Neuronal stem cell (in vitro differentiated cells): ENCODE results near the gene APP.
"Not testable (repeated sequence)": the region's sequence is repeated elsewhere in the genome, so short reads cannot be mapped to it uniquely, and the experiment has no call there.

Experiments used
- DNase-seq: peaks from one replicate; pipeline ENCODE4 v3.0.0-alpha.2; 2013; ENCODE audit warnings: low spot score
- H2AFZ ChIP-seq: one replicate; pipeline ENCODE4 v1.6.1; 2013; ENCODE audit warnings: mild to moderate bottlenecking, low read length, inconsistent platforms
- H2AK5ac ChIP-seq: 2 replicates; pipeline ENCODE4 v1.6.1; 2013; ENCODE audit warnings: low read depth, mild to moderate bottlenecking, inconsistent platforms, low read length, moderate library complexity, mixed read lengths
- H2BK120ac ChIP-seq: 2 replicates; pipeline ENCODE4 v1.6.1; 2013; ENCODE audit warnings: low read depth, mild to moderate bottlenecking, inconsistent platforms, low read length, moderate library complexity, mixed read lengths
- H2BK12ac ChIP-seq: one replicate; pipeline ENCODE4 v1.6.1; 2013; ENCODE audit warnings: low read length, inconsistent platforms
- H2BK15ac ChIP-seq: 2 replicates; pipeline ENCODE4 v1.6.1; 2013; ENCODE audit warnings: mild to moderate bottlenecking, low read length, inconsistent platforms, mixed read lengths
- H2BK5ac ChIP-seq: one replicate; pipeline ENCODE4 v1.6.1; 2013; ENCODE audit warnings: inconsistent platforms, mild to moderate bottlenecking, low read length, moderate library complexity
- H3K14ac ChIP-seq: one replicate; pipeline ENCODE4 v1.6.1; 2013; ENCODE audit warnings: low read length, inconsistent platforms
- H3K18ac ChIP-seq: 2 replicates; pipeline ENCODE4 v1.6.1; 2013; ENCODE audit warnings: low read length, inconsistent platforms
- H3K23ac ChIP-seq: 2 replicates; pipeline ENCODE4 v1.6.1; 2013; ENCODE audit warnings: low read depth, mild to moderate bottlenecking, mixed read lengths, low read length, inconsistent platforms; ENCODE audit not compliant: poor library complexity
- H3K27ac ChIP-seq: replicated peaks from 3 replicates; pipeline ENCODE4 v1.5.1; 2013; ENCODE audit warnings: low read length, inconsistent platforms
- H3K27me3 ChIP-seq, 3 experiments: 2 replicates each; pipeline ENCODE4 v1.6.1; 2013; ENCODE audit warnings: low read length in 3 of 3, mild to moderate bottlenecking in 2 of 3, inconsistent platforms in 1 of 3, low read depth in 1 of 3, mixed read lengths in 1 of 3, moderate library complexity in 1 of 3; ENCODE audit not compliant: control insufficient read depth in 3 of 3, insufficient read depth in 3 of 3
- H3K36me3 ChIP-seq, 2 donors: replicated peaks in 1 of 2; 2 replicates each; pipeline ENCODE4 v1.6.1; 2013; ENCODE audit warnings: low read length in 2 of 2; ENCODE audit not compliant: control insufficient read depth in 2 of 2, insufficient read depth in 2 of 2
- H3K4ac ChIP-seq: 2 replicates; pipeline ENCODE4 v1.6.1; 2013; ENCODE audit warnings: inconsistent platforms, mild to moderate bottlenecking, low read length, moderate library complexity
- H3K4me1 ChIP-seq, 2 donors: 1 replicate in 1 of 2; 2 replicates in 1 of 2; pipeline ENCODE4 v1.6.1; 2013; ENCODE audit warnings: low read length in 2 of 2, low read depth in 1 of 2; ENCODE audit not compliant: control insufficient read depth in 2 of 2, insufficient read depth in 1 of 2
- H3K4me2 ChIP-seq: one replicate; pipeline ENCODE4 v1.6.1; 2013; ENCODE audit warnings: mild to moderate bottlenecking, low read length, inconsistent platforms; ENCODE audit not compliant: insufficient read depth, poor library complexity, severe bottlenecking
- H3K4me3 ChIP-seq, 2 donors: 2 replicates each; pipeline ENCODE4 v1.5.1; 2013; ENCODE audit warnings: low read length in 2 of 2, mild to moderate bottlenecking in 2 of 2, inconsistent platforms in 1 of 2, moderate library complexity in 1 of 2
- H3K79me1 ChIP-seq: one replicate; pipeline ENCODE4 v1.6.1; 2013; ENCODE audit warnings: low read depth, mild to moderate bottlenecking, inconsistent platforms, low read length, moderate library complexity
- H3K9ac ChIP-seq: one replicate; pipeline ENCODE4 v1.6.1; 2013; ENCODE audit warnings: mild to moderate bottlenecking, low read depth, low read length, inconsistent platforms; ENCODE audit not compliant: poor library complexity
- H3K9me3 ChIP-seq, 2 donors: replicated peaks in 1 of 2; 2 replicates each; pipeline versions ENCODE3 to v1.6.1; 2013; ENCODE audit warnings: low read length in 2 of 2, mild to moderate bottlenecking in 2 of 2, inconsistent platforms in 1 of 2, low read depth in 1 of 2, mixed read lengths in 1 of 2, moderate library complexity in 1 of 2; ENCODE audit not compliant: control insufficient read depth in 2 of 2, insufficient read depth in 1 of 2
- H4K8ac ChIP-seq: one replicate; pipeline ENCODE4 v1.6.1; 2013; ENCODE audit warnings: low read depth, mild to moderate bottlenecking, inconsistent platforms, low read length, moderate library complexity
- H4K91ac ChIP-seq: one replicate; pipeline ENCODE4 v1.6.1; 2013; ENCODE audit warnings: low read length, low read depth, mild to moderate bottlenecking, inconsistent platforms; ENCODE audit not compliant: poor library complexity
- WGBS, 2 donors: extraction: QIAGEN DNeasy Blood & Tissue Kit; methylation state at CpG; one replicate each; pipeline ENCODE4 v1.1.7; 2013; ENCODE audit warnings: missing lambda C conversion rate in 2 of 2, mixed read lengths in 1 of 2; ENCODE audit not compliant: insufficient read length in 2 of 2, insufficient replicate concordance in 1 of 2; ENCODE audit errors: extremely low coverage in 2 of 2; 5-methylcytosine and 5-hydroxymethylcytosine counted together

The APP gene

DNA sequence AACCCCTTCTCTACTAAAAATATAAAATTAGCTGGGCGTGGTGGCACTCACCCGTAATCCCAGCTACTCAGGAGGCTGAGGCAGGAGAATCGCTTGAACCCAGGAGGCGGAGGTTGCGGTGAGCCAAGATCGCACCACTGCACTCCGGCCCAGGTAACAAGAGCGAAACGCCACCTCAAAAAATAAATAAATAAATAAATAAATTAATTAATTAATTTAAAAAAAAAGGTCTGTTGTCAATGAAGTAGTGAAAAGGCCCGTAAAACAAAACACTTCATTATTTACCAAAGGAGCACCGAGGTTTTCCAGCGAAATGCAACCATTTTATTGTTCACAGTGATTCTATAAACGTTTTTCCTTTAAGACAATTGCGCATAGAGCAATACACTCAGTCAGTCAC lies 39.5 kb downstream of the APP start:
- not testable (repeated sequence) for H4K8ac ChIP-seq, H4K91ac ChIP-seq, DNase-seq, H2BK120ac ChIP-seq, H3K4ac ChIP-seq, H2BK12ac ChIP-seq, H3K14ac ChIP-seq, H3K4me1 ChIP-seq, H3K18ac ChIP-seq, H2AK5ac ChIP-seq, H3K79me1 ChIP-seq, H3K27me3 ChIP-seq, H3K9ac ChIP-seq, H3K4me2 ChIP-seq, H2BK15ac ChIP-seq, H3K23ac ChIP-seq, H2BK5ac ChIP-seq, H3K4me3 ChIP-seq, H2AFZ ChIP-seq, H3K27ac ChIP-seq, H3K9me3 ChIP-seq
- H3K36me3 ChIP-seq = peaks cover 0 to 11% of the 10 kb centered on the region in 2 donors
- WGBS, 2 donors = no CpG with 5 or more reads among the region's 14 CpGs

- no peak overlapping the region for H2BK120ac ChIP-seq
- no peak overlapping the region for H4K8ac ChIP-seq
- no peak overlapping the region for H2BK5ac ChIP-seq
- no peak overlapping the region for H2AFZ ChIP-seq
- no peak overlapping the region for H3K9ac ChIP-seq
- H2BK15ac ChIP-seq = no peak overlapping the region
- no peak overlapping the region for H3K14ac ChIP-seq
- peaks cover 8% of the 10 kb centered on the region for H3K79me1 ChIP-seq
- no peak overlapping the region for H4K91ac ChIP-seq
- WGBS, 2 donors = no CpG with 5 or more reads among the region's 4 CpGs
- no peak overlapping the region for H3K4ac ChIP-seq
- no peak for DNase-seq
- H3K23ac ChIP-seq = no peak overlapping the region
- peaks cover 4 to 8% of the 10 kb centered on the region in 2 donors for H3K4me1 ChIP-seq
- H3K18ac ChIP-seq = no peak overlapping the region
- H3K9me3 ChIP-seq = peaks cover 0 to 3% of the 10 kb centered on the region in 2 donors
- peaks cover 0 to 11% of the 10 kb centered on the region in 2 donors for H3K36me3 ChIP-seq
- no peak overlapping the region for H2BK12ac ChIP-seq
- no peak overlapping the region for H3K4me2 ChIP-seq
- no peak overlapping the region for H3K4me3 ChIP-seq
- no peak overlapping the region for H3K27ac ChIP-seq
- H3K27me3 ChIP-seq = no peaks in the 10 kb centered on the region
- no peak overlapping the region for H2AK5ac ChIP-seq
Measured at GRCh38 chr21:26130249-26130881, 40.2 kb downstream of the APP start.

GRCh38 chr21:26127918-26128317 lies 42.7 kb downstream of the APP start:
- no peaks in the 10 kb centered on the region for H3K27me3 ChIP-seq
- H3K36me3 ChIP-seq = peaks cover 0 to 6% of the 10 kb centered on the region in 2 donors
- no peak overlapping the region for H2BK12ac ChIP-seq
- H3K4me3 ChIP-seq = no peak overlapping the region
- H2BK5ac ChIP-seq = no peak overlapping the region
- H3K9ac ChIP-seq = no peak overlapping the region
- no CpG with 5 or more reads among the region's 6 CpGs for WGBS, 2 donors
- no peak overlapping the region for H3K4me2 ChIP-seq
- peaks cover 8 to 18% of the 10 kb centered on the region in 2 donors for H3K4me1 ChIP-seq
- peaks cover 8% of the 10 kb centered on the region for H3K79me1 ChIP-seq
- no peak for DNase-seq
- no peak overlapping the region for H3K4ac ChIP-seq
- H2BK15ac ChIP-seq = no peak overlapping the region
- H3K14ac ChIP-seq = no peak overlapping the region
- no peak overlapping the region for H2BK120ac ChIP-seq
- H3K18ac ChIP-seq = no peak overlapping the region
- no peak overlapping the region for H3K23ac ChIP-seq
- no peak overlapping the region for H3K27ac ChIP-seq
- no peak overlapping the region for H2AK5ac ChIP-seq
- H4K8ac ChIP-seq = no peak overlapping the region
- no peak overlapping the region for H4K91ac ChIP-seq
- no peaks in the 10 kb centered on the region for H3K9me3 ChIP-seq
- no peak overlapping the region for H2AFZ ChIP-seq

DNA sequence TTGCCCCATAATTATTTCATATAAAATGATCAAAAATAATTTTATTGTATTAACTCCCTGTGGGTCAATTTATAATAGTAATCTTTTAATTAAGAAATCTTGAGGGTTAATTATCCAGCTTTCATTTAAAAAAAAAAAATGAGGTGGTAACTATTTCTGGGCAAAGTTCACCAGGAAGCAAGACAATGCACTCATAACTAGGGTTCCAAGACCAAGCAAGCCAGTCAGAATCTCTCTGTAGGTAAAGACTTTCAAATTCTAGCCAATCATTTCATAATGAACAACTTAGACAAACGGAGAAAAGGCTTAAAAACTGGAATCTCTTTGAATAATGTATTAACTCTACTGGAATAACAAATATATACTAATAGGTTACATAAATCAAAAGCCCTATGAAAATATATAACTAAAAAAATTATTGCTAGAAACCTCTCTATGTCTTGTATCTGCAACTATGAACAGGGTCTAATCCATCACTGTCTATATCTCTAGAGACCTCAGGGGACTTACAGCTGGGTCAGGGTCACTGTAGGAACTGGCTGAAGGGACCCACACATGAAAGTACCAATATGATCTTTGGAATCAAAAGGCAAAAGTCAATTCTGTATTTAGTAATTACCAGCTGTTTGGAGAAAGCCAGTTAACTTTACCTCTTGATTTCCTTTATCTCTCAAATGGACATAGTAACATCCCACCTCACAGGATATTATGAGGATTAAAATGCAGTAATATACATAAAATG lies 43.3 kb downstream of the APP start:
- Histone ChIP-seq H2BK12ac (no peak overlapping the region), H2BK15ac (no peak overlapping the region), H2BK5ac (no peak overlapping the region), H3K27ac (no peak overlapping the region), H3K9ac (no peak overlapping the region), H3K14ac (no peak overlapping the region), H2AK5ac (no peak overlapping the region), H3K18ac (no peak overlapping the region), H2AFZ (no peak overlapping the region), H3K4ac (no peak overlapping the region), H3K23ac (no peak overlapping the region), H3K4me2 (no peak overlapping the region), H3K36me3 (peaks cover 0 to 6% of the 10 kb centered on the region in 2 donors), H3K9me3 (no peaks in the 10 kb centered on the region), H3K4me3 (no peak overlapping the region), H2BK120ac (no peak overlapping the region), H4K91ac (no peak overlapping the region), H4K8ac (no peak overlapping the region), H3K4me1 (peaks cover 8 to 18% of the 10 kb centered on the region in 2 donors), H3K27me3 (no peaks in the 10 kb centered on the region), H3K79me1 (peaks cover 8% of the 10 kb centered on the region)
- DNase-seq = no peak
- WGBS, 2 donors = no CpG with 5 or more reads among the region's 1 CpG
